Ecto neural progenitor cell (in vitro differentiated cells): Measurements from ENCODE around the gene SLC35G2.
"Not testable (repeated sequence)": the region's sequence is repeated elsewhere in the genome, so short reads cannot be mapped to it uniquely, and the experiment has no call there.

ENCODE experiments used
- DNase-seq: peaks from one replicate; pipeline ENCODE4 v3.0.0-alpha.2; 2018; ENCODE audit warnings: low spot score

The SLC35G2 gene

DNA sequence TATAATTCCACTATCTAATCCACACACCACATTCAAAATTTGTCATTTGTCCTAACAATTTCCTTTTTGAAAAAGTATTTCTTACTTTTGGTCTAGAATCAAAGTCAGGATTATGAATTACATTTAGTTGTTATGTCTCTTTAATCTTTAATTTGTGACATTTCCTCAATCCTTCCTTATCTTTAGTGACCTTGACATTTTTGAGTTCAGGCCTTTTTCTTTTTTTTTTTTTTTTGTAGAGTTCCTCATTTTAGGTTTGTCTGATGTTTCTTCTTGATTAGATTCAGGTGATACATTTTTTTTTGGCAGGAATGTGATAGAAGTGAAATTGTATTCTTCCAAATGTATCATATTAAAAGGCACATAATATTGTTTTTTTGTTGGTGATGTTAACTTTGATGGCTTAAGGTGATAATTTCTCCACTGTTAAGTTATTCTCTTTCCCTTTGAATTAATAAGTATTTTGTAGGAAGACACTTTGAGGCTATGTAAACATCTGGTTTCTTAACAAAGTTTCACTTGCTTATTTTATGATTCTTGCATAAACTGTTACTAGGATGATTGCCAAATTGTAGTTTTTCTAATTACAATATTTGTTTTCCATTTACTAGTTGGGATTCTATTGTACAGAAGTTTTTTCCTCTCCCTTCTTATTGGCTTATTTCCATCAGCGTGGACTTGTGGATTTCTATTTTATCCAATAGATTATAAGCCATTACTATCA lies 16.3 kb downstream of the SLC35G2 start:
- no peak for DNase-seq

DNA sequence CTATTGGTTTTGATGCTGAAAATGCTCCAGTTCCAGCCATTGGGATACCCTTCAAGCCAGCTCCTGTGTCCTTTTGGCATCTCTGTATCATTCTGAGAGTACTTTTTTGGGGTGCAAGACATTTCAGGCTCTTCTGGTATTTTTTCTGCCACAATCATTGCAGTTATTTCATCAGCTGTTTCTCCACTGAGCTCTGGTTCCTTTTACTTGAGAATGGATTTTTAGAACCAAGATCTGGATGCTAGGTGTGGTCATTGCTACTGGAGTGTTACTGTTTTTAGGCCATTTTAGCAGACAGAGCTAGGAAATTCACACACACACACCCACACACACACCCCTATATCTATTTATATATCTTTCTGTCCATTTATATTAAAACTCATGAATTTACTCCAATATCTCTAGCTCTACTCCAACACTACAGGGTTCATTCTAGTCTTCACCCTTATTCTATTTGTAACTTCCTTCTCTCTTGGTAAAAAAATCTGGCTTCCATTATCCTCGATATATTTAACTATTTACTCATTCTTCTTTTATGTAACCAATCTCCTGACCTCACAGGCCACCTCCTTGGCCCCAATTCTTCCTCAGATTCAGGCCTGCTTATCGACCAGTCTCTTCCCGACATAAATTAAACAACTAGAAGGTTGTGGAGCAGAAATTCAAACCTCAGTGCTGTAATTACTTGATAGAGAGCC lies 17.0 kb downstream of the SLC35G2 start:
- DNase-seq = no peak

DNA sequence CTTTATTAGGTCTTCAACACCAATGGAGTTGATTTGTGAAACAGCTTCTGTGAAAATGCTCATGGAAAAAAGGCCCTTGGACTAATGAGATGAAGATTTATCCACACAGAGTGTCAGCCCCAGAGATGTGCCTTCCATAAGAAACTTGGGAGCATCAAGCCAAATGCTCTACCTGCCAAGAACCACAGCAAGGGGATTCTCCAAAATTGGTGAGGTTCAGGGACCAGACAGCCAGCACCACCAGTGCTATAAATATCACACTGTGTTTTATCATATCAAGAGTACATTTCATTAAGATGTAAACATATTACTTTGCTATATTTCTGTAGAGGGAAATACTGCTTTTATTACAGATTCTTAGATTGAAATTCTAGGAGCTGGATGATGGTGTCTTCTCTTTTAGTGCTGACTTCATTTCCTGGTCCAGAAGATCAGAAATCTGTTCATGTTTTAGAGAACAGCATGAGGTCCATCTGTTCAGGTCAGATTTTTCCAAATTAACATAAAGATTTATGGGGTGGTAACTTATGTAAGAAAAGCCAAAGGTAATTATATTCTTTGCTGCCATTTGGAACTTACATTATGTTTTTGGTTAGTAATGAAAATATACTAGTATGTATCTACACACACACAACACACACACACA lies 17.7 kb downstream of the SLC35G2 start:
- DNase-seq = no peak

DNA sequence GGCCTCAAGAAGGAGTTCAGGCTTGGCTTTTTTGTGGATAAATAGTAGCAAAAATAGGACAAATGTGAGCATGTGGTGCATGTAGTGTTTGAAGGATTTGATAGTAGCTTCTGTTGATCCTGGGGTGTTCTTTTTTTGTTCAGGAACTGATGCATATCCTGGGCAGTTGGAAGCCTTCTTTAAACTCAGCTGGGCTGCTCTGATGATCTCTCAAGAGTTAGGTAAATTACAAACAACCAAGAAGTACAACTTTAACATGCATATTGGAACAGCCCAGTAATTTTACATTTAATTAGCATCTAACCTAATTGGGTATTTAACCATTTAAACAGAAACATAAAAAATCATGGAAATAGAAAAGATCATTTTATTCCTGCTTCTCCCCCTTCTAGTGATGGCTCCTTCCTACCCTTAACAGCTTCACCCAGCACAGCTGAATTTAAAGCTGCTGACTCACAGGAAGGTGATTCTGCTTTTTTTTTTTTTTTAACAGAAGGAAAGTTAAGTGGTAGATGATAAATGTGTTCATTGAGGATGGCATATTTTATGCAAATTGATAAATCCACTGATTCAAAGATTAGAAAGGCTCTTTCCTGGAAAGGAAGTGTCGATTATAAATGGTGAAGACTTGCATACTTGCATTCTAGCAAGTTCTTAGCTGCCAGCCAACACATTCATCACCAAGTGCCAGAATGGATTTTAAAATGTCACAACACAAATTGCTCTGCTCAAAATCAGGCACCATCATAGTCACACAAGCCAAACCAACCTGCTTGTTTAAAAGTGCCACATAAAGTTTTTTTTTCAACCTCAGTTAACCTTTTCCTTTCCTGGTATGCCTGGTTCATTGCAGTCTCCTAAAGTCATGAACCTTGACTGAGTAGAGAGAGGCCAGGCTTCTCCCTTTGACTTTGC lies 20.0 kb downstream of the SLC35G2 start:
- DNase-seq = no peak

DNA sequence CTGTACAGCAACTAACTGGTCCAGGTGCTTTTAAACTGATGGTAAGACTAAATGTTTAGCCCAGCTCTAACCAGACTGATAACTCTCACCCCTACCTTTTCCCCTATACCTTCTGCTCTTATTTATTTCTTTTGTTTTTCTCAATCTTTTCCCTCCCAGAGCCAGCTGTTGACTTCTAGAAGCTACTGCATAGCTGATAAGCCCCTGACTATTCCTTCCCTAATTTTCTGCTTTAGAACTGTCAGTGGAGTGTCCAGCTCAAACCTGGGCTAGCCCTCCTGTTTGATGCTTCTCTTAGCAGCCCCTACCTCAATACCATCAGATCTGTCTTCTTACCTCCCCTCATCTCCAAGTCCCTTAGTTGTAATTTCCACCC lies 20.6 kb downstream of the SLC35G2 start:
- DNase-seq = no peak

DNA sequence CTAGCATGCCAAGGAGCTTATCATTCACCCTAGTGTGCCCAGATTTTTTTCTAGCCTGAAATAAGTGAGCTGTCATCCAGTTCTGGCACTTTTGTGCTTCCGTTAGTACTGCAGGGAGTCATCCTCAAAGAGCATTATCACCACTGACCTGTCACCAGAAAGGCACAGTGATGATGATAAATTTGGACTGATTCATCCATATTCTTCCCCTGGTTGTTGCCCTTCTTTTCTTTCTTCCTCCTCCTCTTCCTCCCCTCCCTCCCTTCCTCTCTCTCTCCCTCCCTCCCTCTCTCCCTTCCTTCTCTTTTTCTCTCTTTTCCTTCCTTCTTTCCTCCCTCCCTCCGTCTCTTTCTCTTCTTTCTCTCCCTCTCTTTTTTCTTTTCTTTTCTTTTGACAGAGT lies 21.3 kb downstream of the SLC35G2 start:
- DNase-seq = no peak

DNA sequence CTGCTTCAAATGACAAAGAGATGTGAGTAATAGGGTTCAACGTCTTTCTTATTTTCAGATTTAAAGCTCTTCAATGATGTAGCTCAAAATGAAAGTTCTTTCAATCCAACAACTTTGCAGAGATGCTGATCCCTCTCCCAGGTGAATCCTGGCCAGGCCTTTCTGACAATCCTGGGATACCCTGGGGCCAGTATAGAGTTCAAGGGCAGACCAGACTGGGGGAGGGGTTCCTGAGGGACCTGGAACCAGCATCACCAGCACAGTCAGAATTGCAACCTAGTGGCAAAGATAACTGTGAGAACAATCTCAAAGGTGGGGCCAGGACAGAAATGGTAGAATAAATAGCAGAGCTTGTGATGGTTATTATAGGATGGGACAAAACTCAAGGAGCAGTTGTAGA lies 23.4 kb downstream of the SLC35G2 start:
- DNase-seq = no peak

DNA sequence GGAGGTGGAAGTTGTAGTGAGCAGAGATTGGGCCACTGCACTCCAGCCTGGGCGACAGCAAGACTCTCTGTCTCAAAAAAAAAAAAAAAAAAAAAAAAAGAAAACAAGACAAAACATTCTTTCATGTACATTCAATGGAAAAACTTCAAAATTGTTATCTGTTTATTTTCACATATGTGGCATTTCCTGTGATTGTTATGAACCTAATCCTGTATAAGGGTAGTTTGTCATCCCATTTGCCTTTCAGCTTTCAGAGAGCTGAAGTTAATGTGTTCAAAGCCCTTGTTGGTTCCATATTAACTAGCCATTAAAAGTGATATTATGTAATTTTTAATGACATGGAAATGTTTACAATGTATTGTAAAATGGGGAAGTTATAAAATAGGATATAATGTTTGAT lies 25.8 kb downstream of the SLC35G2 start:
- DNase-seq = no peak

DNA sequence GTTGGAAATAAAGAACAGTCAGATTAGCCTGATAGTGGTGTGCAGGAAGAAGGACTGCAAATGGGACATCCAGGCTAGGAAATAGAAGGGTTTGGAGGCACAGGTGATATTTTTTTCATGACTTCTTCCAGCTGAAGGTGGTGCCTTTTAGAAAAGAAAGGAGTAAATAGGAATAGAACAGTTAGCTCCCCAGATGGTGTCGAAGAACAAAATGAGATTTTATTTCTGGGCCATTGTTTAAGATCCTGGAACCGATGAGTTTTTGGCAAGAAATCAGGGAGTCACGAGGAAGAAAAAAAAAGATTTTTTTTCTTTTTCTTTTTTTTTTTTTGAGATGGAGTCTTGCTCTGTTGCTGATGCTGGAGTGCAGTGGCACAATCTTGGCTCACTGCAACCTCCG lies 33.3 kb downstream of the SLC35G2 start:
- no peak for DNase-seq

DNA sequence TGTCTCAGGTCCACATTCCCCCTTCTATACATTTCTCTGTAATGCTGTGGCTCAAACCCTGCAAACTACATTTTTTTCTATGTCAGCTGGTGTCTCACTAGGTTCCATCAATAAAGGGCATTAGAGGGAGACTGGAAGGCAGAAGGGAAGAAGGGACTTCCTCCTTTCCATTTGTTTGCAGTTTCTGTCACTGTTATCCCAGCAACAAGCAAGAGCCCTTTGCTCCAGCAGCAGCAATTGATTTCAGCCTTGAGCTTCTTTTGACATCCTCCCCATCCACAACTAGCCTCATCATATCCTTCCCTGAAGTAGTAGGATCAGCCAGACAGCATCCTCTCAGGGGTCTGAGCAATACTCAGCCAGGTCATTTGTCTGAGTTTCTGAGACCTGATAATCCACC lies 37.7 kb downstream of the SLC35G2 start:
- no peak for DNase-seq

DNA sequence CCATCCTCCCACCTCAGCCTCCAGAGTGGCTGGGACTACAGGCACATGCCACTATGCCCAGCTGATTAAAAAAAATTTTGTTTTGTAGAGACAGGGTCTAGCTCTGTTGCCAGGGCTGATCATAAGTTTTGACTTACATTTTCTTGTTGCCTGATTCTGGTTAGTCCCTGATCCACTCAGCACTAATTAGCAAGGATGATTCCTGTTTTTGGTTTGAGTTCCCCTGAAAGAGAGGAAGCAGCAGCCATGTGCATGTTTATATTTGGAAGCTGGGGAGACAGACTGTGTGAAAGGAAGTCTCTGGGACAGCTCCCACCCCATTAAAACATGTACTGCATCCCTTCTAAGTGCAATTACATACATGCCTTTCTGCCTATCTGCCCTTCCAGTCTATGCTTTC lies 39.5 kb downstream of the SLC35G2 start:
- no peak for DNase-seq

DNA sequence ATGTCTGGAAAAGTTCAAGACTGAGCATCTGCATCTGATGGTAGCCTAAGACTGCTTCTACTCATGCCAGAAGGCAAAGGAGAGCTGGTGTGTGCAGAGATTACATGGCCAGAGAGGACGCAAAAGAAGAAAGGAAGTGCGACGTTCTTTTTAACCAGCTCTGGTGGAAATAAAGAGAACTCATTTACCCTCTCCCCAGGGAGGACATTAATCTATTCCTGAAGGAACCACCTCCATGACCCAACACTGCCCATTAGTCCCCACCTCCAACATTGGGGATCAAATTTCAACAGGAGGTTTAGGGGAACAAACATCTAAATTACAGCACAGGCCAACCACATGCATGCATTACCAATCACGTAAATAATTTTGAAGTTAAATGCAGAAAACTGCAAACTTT lies 41.6 kb downstream of the SLC35G2 start:
- peak; percentile 47 for DNase-seq

DNA sequence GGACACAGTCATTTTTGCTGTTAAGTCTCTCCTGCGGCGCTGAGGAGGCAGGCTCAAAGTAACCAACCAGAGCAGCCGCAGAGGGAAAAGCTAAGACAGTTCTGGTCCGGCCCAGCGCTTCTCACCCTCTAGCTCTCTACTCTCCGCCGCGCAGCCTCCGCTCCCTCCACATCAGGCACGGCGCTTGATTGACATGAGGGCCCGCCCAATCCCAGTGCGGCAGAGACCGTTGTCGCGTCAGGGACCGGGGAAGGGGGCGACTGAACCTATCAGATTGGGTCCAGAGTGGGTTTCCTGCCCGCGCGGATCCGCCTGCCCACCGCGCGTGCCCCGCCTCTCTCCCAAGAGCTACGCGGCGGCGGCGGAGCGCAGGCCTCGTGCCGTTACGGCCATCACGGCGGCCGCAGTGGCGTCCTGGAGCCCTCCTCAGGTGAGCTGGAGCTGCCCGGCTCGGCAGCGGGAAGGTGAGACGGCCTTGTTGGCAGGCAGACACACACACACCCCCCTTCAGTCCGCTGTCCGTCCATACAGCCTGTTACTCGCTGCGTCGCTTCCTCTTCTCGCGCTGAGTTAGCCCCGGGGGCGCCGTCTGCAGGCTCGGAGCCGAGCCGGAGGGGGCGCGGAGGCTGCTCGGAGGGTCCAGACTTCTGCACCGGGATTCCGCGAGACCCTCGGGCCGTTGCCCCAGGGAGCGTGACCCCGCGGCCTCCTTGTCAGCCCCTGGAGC lies 43.1 kb downstream of the SLC35G2 start, which contains the start of gene NCK1:
Gene NCK1 (plus strand): TSS at position 319 of the 727 bp plus-strand sequence. CDS start 65,794 bp downstream, outside the sequence.
- peak; percentile 98 for DNase-seq

DNA sequence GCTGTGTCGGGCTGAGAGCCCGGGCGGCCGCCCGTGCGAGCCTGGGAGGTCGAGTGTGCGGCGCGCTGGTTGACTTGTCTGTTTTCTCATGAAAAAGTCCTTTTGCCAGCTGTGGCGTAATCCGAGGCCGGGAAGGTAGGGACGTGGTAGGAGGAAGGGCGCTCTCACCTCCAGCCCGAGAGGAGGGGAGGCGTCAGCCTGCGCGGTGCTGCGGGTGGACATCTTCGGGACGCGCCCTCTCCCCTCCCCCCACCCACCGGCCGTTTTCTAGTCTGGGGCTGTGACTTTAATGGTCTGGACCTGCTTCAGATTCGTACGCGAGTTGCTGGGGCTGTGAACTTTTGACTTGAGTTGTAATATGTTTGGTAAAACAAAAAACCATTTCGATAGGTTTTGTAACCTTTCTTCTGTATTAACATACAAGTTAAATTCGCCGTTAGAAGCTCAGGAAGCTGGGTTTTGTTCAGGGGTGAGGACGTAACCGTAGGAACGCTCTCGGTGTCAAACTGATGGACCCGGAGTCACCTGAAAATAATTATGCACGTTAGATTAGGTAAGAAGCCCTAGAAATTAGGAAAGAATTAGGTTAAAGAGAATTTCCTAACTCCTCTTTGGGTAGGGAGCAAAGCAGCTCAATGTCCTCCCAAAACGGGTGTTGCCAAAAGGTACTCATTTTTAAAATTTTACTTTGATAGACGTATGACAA lies 43.8 kb downstream of the SLC35G2 start:
- no peak for DNase-seq

DNA sequence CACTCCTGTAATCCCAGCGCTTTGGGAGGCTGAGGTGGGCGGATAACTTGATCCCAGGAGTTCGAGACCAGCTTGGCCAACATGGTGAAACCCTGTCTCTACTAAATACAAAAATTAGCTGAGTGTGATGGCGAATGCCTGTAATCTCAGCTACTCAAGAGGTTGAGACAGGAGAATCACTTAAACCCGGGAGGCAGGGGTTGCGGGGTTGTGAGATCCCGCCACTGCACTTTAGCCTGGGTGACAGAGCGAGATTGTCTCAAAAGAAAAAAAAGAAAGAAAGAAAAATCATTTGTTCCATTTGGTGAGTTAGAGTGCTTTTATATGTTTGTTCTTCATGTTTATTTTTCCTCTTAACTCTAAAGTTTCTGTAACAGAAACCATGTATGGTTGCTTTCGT lies 50.4 kb downstream of the SLC35G2 start:
- DNase-seq = no peak

DNA sequence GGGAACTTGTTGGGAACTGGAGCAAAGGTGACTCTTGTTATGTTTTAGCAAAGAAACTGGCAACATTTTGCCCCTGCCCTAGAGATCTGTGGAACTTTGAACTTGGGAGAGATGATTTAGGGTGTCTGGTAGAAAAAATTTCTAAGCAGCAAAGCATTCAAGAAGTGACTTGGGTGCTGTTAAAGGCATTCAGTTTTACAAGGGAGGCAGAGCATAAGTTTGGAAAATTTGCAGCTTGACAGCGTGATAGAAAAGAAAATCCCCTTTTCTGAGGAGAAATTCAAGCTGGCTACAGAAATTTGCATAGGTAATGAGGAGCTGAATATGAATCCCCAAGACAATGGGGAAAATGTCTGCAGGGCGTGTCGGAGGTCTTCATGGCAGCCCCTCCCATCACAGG lies 53.3 kb downstream of the SLC35G2 start:
- not testable (repeated sequence) for DNase-seq

DNA sequence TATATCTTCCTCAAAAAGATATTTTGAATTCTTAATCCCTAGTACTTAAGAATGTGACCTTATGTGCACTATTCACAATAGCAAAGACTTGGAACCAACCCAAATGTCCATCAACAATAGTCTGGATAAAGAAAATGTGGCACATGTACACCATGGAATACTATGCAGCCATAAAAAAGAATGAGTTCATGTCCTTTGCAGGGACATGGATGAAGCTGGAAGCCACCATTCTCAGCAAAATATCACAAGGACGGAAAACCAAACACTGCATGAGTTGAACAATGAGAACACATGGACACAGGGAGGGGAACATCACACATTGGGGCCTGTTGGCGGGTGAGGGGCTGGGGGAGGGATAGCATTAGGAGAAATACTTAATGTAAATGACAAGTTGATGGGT lies 60.6 kb downstream of the SLC35G2 start:
- DNase-seq = not testable (repeated sequence)

DNA sequence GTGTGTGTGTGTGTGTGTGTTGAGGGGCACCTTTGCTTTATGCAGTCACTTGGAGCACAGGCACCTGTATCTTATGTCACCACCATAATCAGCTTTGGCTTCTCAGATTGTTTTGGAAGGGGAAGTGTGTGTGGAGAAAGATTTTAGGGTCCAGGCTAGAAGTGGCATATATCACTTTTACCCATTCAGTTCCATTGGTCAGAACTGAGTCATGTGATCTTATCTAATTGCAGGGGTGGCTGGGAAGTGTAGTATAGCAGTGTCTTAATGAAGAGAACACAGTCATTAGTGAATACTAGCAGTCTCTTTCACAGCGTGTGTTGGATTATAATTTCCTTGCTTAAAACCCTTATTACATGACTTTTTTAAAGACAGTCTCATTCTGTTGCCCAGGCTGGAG lies 63.6 kb downstream of the SLC35G2 start:
- no peak for DNase-seq

DNA sequence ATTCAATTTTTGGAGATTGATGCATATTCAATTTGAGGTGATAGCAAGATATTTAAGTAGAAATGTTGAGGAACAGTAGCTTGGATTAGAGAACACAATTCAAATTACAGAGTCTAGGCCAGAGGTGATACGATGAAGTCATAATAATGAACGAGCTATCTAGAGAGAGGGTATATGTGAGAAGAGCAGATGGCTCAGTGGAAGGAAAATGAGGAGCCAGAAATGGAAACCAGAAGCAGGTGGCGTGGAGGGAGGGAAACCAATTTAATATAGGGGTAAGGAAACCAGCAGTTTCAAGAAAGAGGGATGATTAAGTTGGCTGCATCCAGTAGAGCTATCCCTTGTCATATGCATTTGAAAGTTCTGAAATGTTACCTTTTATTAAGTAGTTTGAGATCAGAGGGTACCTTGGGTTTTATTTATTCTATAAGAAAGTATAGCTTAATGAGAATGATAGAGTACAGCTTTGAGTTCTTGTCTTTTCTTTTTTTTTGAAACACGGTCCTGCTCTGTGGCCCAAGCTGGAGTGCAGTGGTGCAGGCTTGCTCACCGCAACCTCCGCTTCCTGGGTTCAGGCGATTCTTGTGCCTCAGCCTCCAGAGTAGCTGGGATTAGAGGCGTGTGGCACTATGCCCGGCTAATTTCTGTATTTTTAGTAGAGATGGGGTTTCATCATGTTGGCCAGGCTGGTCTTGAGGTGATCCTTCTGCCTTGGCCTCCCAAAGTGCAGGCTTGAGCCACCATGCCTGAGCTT lies 65.2 kb downstream of the SLC35G2 start:
- no peak for DNase-seq
